Measurements from ENCODE around the gene SPINK1.

GRCh38 chr5:147853372-147853987 lies 22.0 kb upstream of the SPINK1 start:
- no peak for TF ChIP-seq CTCF (IDR thresholded peaks at IDR 0.05; ENCODE audit: low read depth, low read length)
- no peak for TF ChIP-seq EZH2phosphoT487 (IDR thresholded peaks at IDR 0.05; ENCODE audit: low read depth)

Measured in OCI-LY3 (cell line).